ENCODE data around the gene ANKLE2. TPM values are rescaled to one million over a fixed set of nuclear protein-coding genes. Genes with fewer than 3 reads are reported as not detected.

Gene ANKLE2
- total RNA-seq, 1 experiment from 2014 or later: 80.3 TPM

GRCh38 chr12:132675757-132676432, 85.7 kb downstream of the ANKLE2 start:
- no peaks in the 10 kb centered on the region for H4K20me1 ChIP-seq (ENCODE audit: control insufficient read depth, insufficient read depth, insufficient read length)
- no peak overlapping the region for H3K4me3 Mint-ChIP-seq

More at GRCh38 chr12:132675757-132676432, 85.7 kb downstream of the ANKLE2 start:
- Histone ChIP-seq H3K56ac (ENCODE audit: insufficient read length, low read depth, low read length) (no peak overlapping the region), H2BK20ac (ENCODE audit: low read depth, low read length, poor library complexity, severe bottlenecking) (no peak overlapping the region), H2BK120ac (ENCODE audit: low read depth, low read length, poor library complexity, severe bottlenecking) (no peak overlapping the region), H3K9ac (ENCODE audit: extremely low read depth, insufficient read length, low read length) (no peak overlapping the region), H3K79me2 (ENCODE audit: insufficient read depth, low read length) (peaks cover 3% of the 10 kb centered on the region; the same call in 1 of the 2 replicates), H2AFZ (ENCODE audit: low read length) (no peak overlapping the region), H2BK12ac (ENCODE audit: insufficient read length, low read depth, low read length) (no peak overlapping the region), H3K4me2 (ENCODE audit: insufficient read depth, insufficient read length, low read length) (no peak overlapping the region), H3K9me3 (ENCODE audit: control insufficient read depth, low read depth, low read length) (no peaks in the 10 kb centered on the region), H3K4ac (ENCODE audit: low read depth, low read length) (no peak overlapping the region), H3K4me1 (ENCODE audit: insufficient read depth, low read length) (no peaks in the 10 kb centered on the region), H4K8ac (replicated peaks; ENCODE audit: insufficient read length, low read depth, low read length) (no peak overlapping the region), H3K27ac (ENCODE audit: insufficient read length, low read depth, low read length) (no peak overlapping the region), H3K27me3 (ENCODE audit: insufficient read depth, low read length) (no peaks in the 10 kb centered on the region), H3K18ac (ENCODE audit: insufficient read length, low read depth, low read length) (no peak overlapping the region), H2AK5ac (ENCODE audit: insufficient read length, low read length) (no peak overlapping the region), H3T11ph (ENCODE audit: low read length) (no peak overlapping the region), H4K91ac (ENCODE audit: insufficient read length, low read depth, low read length) (no peak overlapping the region), H2BK15ac (ENCODE audit: low read depth, low read length) (no peak overlapping the region), H3K23me2 (ENCODE audit: insufficient read length, low read depth, low read length, poor library complexity, severe bottlenecking) (no peaks in the 10 kb centered on the region), H3K23ac (ENCODE audit: insufficient read length, low read depth, low read length) (no peak overlapping the region), H3K79me1 (ENCODE audit: insufficient read depth, low read depth, low read length, poor library complexity, severe bottlenecking) (no peaks in the 10 kb centered on the region), H2BK5ac (ENCODE audit: insufficient read length, low read length) (no peak overlapping the region), H3K14ac (ENCODE audit: insufficient read depth, low read length) (no peak overlapping the region), H4K5ac (ENCODE audit: insufficient read length, low read depth, low read length) (no peak overlapping the region)
- WGBS (ENCODE audit: extremely low coverage, insufficient read length, low lambda C conversion rate): no CpG with 5 or more reads among the region's 14 CpGs
- H3K4me1 Mint-ChIP-seq: no peaks in the 10 kb centered on the region
- H3K9me3 Mint-ChIP-seq: no peaks in the 10 kb centered on the region
- TF ChIP-seq CTCF (conservative IDR thresholded peaks at IDR 0.05): no peak
- DNase-seq: no peak
- peaks cover 53 to 97% (median 84%) of the 10 kb centered on the region in 3 experiments for H3K36me3 Mint-ChIP-seq (ENCODE audit: insufficient read depth in 1 of 3, low read depth in 3 of 3)
- H3K27me3 Mint-ChIP-seq (ENCODE audit: low read depth): no peaks in the 10 kb centered on the region
- no peak overlapping the region; a peak in 2 of 7 replicates for H3K27ac Mint-ChIP-seq

Other genes starting within 250 kb of the ANKLE2 start
- not detected in 2 replicates for gene LRCOL1, start 151.2 kb downstream of the ANKLE2 start, total RNA-seq (2021)
- 1.8 and 2.2 TPM in 2 replicates for gene P2RX2, start 143.1 kb downstream of the ANKLE2 start, total RNA-seq (2021)
- gene POLE, start 74.5 kb downstream of the ANKLE2 start, total RNA-seq (2021): 131 and 147 TPM in 2 replicates
- 17.7 and 17.8 TPM in 2 replicates for gene PXMP2, start 74.2 kb downstream of the ANKLE2 start, total RNA-seq (2021)
- 112 and 118 TPM in 2 replicates for gene PGAM5, start 51.0 kb downstream of the ANKLE2 start, total RNA-seq (2021)
- 34.9 and 40.1 TPM in 2 replicates for gene GOLGA3, start 67.0 kb upstream of the ANKLE2 start, total RNA-seq (2021)
- 51.9 and 53.3 TPM in 2 replicates for gene CHFR, start 125.8 kb upstream of the ANKLE2 start, total RNA-seq (2021)
- gene ZNF605, start 194.5 kb upstream of the ANKLE2 start, total RNA-seq (2021): 17.3 and 19.3 TPM in 2 replicates
- 13.2 and 16.9 TPM in 2 replicates for gene ZNF26, start 224.5 kb upstream of the ANKLE2 start, total RNA-seq (2021)